BE2C (cell line): ENCODE data around the gene PANK4.
"Not testable (repeated sequence)": the region's sequence is repeated elsewhere in the genome, so short reads cannot be mapped to it uniquely, and the experiment has no call there.

Source experiments
- DNase-seq: peaks from one replicate; pipeline ENCODE4 v3.0.0-alpha.2; 2020
- H3K27me3 ChIP-seq: fragments of 250-450 bp; sonication (Bioruptor Pico); 2 replicates; pipeline ENCODE4 v1.5.1; 2020; ENCODE audit warnings: mild to moderate bottlenecking
- H3K36me3 ChIP-seq: fragments of 250-450 bp; sonication (Bioruptor Pico); 2 replicates; pipeline ENCODE4 v1.5.1; 2020; ENCODE audit warnings: mild to moderate bottlenecking
- H3K4me1 ChIP-seq: fragments of 250-450 bp; sonication (Bioruptor Pico); 2 replicates; pipeline ENCODE4 v1.5.1; 2020
- H3K4me3 ChIP-seq: 2 replicates; pipeline ENCODE4 v1.5.1; 2011; ENCODE audit warnings: low read depth, low read length
- H3K9me3 ChIP-seq: fragments of 250-450 bp; sonication (Bioruptor Pico); 2 replicates; pipeline ENCODE4 v1.5.1; 2020
- TF ChIP-seq, protein P1 (sequence below): IDR thresholded peaks from 2 replicates; pipeline ENCODE4 v1.5.1; 2012; ENCODE audit warnings: mild to moderate bottlenecking, low read depth, low read length

The PANK4 gene

DNA sequence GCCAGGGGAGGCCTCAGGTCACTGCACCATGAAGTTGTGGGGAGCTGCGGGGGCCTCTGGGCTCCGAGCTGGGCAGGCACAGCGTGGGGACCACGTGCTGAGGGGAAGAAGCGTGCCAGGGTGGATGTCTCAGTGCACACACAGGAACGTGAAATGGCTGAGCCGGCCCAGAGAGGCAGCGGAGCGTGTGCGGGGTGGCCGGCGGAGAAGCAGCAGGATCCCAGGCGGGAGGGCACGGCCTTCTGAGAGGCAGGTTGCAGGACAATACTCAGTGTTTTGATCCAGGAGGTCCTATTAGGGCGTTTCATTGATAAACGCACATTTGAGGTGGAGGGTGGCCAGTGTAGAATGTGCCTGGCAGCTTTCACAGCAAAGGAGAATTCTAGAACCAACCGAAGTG is 42.7 kb upstream of the PANK4 start:
- no peak for DNase-seq
- Histone ChIP-seq H3K36me3 (no peaks in the 10 kb centered on the region), H3K27me3 (no peaks in the 10 kb centered on the region), H3K4me1 (no peaks in the 10 kb centered on the region), H3K4me3 (no peak overlapping the region), H3K9me3 (no peaks in the 10 kb centered on the region)
- TF ChIP-seq, protein P1, sequence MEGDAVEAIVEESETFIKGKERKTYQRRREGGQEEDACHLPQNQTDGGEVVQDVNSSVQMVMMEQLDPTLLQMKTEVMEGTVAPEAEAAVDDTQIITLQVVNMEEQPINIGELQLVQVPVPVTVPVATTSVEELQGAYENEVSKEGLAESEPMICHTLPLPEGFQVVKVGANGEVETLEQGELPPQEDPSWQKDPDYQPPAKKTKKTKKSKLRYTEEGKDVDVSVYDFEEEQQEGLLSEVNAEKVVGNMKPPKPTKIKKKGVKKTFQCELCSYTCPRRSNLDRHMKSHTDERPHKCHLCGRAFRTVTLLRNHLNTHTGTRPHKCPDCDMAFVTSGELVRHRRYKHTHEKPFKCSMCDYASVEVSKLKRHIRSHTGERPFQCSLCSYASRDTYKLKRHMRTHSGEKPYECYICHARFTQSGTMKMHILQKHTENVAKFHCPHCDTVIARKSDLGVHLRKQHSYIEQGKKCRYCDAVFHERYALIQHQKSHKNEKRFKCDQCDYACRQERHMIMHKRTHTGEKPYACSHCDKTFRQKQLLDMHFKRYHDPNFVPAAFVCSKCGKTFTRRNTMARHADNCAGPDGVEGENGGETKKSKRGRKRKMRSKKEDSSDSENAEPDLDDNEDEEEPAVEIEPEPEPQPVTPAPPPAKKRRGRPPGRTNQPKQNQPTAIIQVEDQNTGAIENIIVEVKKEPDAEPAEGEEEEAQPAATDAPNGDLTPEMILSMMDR, result no peak

DNA sequence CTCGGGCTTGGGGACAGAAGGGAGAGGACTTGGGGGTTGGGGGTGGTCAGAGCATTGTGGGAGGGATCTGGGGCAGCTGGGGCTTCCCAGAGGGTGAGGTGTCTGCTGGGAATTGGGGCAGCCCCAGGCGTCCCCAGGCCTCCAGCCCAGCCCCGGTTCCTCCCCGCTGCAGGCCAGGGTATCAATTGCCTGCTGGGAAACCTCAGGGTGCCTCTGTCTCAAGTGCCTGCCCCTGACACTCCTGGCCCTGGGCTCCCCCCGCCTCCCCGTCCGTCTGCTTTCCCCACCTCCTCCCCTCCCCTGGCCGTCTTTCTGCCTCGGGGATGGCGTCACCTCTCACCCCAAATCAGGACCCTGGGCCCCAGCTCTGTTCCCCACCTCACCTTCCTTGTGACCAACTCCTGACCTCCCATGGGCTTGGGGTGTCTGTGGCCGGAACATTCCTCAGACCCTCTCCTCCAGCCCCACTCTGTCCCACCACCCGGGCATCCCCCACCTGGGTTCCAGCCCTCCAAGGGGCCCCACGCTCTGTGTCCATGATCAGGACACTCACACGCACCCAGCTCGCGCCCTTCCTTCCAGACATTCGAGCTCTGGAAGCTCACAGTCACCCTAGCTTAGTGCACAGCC is 41.9 kb upstream of the PANK4 start:
- H3K27me3 ChIP-seq, H3K36me3 ChIP-seq, H3K4me3 ChIP-seq, H3K9me3 ChIP-seq, DNase-seq, H3K4me1 ChIP-seq: not testable (repeated sequence)

DNA sequence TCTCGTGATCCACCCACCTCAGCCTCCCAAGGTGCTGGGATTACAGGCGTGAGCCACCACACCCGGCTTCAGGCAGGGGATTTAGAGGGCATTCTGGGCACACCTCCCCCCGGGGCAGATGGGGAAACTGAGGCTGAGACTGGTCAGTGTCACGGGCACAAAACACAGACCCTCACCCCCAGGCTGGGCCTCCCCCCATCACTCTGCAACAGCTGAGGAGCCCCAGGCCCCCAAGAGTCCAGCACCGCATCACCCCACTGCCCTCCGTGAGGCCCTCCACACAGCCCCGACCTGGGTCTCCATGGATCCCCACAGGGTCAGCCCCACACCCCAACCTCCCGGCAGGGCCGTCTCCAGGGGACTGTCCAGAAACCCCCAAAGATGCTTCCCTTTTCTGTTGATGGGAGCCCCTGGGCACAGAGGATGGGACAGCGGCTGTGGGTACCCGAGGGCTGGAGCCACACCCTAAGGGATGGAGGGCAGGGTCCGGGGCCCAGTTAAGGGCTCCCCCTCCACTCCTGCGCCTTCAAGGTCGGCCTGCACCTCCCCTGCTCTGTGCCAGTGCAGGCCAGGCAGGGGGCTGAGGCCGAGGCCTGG is 40.8 kb upstream of the PANK4 start:
- Histone ChIP-seq H3K36me3 (no peaks in the 10 kb centered on the region), H3K4me1 (no peaks in the 10 kb centered on the region), H3K27me3 (no peaks in the 10 kb centered on the region), H3K4me3 (no peak overlapping the region), H3K9me3 (no peaks in the 10 kb centered on the region)
- DNase-seq, result no peak
- TF ChIP-seq, protein P1, result no peak

DNA sequence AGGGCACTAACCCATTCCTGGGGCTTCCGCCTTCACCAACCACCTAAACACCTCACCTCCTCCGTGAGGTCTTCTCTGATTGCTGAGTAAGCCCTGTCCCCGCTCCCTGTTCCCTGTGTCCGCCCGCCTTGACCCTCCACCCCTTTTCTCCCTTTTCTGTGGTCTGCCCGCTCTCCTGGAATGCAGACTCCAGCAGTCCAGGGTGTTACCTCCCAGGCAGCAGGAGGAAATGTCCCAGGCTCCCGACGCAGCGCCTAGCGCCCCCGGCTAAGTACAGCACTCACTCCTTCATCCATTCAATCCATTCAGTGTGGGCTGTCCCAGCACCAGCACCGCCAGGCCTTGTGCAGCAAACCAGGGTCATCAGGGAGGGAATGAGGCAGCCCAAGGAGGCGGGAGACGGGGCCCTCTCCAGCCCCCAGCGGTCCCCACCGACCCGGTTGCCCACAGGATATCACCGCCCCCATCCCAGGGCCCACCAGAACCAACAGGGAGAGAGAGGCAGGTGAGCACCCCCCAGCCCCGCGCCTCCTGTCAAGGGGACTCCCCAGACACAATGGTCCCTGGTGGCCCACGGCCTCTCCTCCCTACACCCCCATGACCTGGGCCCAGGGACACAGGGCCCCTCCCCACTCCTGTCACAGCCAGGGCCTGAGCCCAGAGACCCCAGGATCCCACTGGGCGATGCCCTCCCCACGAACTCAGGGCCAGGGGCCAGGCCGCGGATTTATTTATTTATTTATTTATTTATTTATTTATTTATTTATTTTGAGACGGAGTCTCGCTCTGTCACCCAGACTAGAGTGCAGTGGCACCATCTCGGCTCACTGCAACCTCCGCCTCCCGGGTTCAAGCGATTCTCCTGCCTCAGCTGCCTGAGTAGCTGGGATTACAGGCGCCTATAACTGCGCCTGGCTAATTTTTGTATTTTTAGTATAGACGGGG is 40.0 kb upstream of the PANK4 start:
- H3K4me3 ChIP-seq, result no peak overlapping the region
- no peaks in the 10 kb centered on the region for H3K4me1 ChIP-seq
- DNase-seq, result no peak
- H3K36me3 ChIP-seq, result no peaks in the 10 kb centered on the region
- H3K9me3 ChIP-seq, result no peaks in the 10 kb centered on the region
- no peaks in the 10 kb centered on the region for H3K27me3 ChIP-seq
- TF ChIP-seq, protein P1, result no peak

DNA sequence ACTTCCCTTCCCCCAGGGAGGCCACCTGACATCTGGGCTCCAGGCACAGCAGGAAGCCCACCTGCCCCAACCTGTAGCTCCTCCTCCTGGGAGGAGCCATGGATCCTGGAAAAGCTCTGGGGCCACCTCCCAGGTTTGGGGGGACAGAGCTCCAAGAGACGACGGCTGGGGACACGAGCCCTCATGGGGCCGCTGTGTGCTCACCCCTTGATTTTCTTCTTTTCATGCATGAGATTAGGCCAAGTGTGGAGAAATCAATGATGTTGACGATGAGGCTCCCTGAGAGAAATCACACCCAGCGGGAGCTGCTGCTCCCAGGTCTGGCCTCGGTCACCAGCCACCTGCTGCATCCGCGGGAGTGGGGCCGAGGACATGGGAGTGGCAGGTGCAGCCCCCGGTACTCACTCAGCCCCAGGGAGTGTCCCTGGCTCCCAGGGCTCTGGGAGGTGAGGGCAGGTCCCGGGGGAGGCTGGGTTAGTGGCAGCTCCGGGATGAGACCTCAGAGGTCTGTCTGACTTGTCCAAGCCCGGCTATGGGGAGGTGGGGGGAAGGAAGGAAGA is 38.5 kb upstream of the PANK4 start:
- no peak for DNase-seq
- Histone ChIP-seq H3K36me3 (no peaks in the 10 kb centered on the region), H3K9me3 (no peaks in the 10 kb centered on the region), H3K27me3 (no peaks in the 10 kb centered on the region), H3K4me3 (no peak overlapping the region), H3K4me1 (no peaks in the 10 kb centered on the region)
- TF ChIP-seq, protein P1, result no peak

DNA sequence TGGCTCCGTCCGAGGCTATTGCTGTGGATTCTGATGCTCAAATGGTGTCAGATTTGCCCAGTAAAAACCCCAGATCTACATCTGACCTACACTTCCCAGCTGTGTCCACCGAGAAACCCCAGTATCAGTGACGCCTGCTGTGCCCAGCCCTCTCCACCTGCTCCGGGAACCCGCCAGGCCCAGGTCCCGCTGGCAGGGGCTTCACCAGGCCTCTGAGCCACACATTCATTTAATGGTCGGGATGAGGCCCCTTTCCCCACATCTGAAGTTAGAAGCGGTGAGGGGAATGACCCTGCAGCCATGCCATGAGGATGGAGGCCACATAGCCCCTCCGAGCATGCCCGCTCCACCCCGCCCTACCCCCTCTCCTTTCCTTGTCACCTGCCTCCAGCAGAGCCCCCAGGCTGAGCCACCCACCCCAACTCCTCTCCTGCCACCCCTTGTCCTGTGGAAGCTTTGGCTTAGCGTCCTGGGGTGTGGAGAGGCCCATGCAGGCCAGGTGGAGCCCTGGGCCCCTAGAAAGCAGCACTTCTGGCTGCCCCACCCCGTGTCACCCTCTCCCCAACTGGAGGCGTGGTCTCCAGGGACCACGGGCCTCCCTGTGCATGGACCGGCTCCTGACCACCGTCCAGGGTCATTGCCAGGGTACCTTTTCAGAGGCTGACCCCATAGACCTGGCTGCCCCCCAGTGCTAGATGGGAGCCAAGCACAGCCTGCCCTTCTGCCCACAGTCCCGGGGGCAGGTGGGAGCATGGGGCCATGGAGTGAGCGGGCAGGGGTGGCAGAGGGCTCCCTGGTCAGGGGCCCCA is 37.8 kb upstream of the PANK4 start:
- no peaks in the 10 kb centered on the region for H3K27me3 ChIP-seq
- H3K4me1 ChIP-seq, result no peaks in the 10 kb centered on the region
- no peaks in the 10 kb centered on the region for H3K36me3 ChIP-seq
- DNase-seq, result no peak
- H3K9me3 ChIP-seq, result no peaks in the 10 kb centered on the region
- no peak overlapping the region for H3K4me3 ChIP-seq
- TF ChIP-seq, protein P1, result no peak
